ENCODE results near the gene ROBO4.

Gene ROBO4

GRCh38 chr11:124878759-124879492 lies 18.7 kb downstream of the ROBO4 start:
- H3K27me3 ChIP-seq, result peaks cover 0 to 10% (median 0%) of the 10 kb centered on the region in 11 experiments; a peak in 7 of 22 replicates
- H3K27ac ChIP-seq, result no peak overlapping the region
- peaks cover 43 to 75% (median 61%) of the 10 kb centered on the region in 10 experiments for H3K4me1 ChIP-seq
- TF ChIP-seq Cebpa-rat (IDR thresholded peaks at IDR 0.05), result no peak
- H4K20me1 ChIP-seq, result no peaks in the 10 kb centered on the region
- H3K4me3 ChIP-seq, result no peak overlapping the region
- H3K36me3 ChIP-seq, result no peaks in the 10 kb centered on the region
- H3K4me2 ChIP-seq, result peak overlapping the region; percentile 19 to 98 (median 90); a peak in 20 of 22 replicates
- H3K9ac ChIP-seq, result no peak overlapping the region
- H3K9me3 ChIP-seq (replicated peaks in 1 of 11), result no peaks in the 10 kb centered on the region

- H3K9ac ChIP-seq, result peak overlapping the region in 5 of 11 experiments; percentile 81 to 85 (median 83); a peak in 4 of 22 replicates
- peaks cover 0 to 10% (median 1%) of the 10 kb centered on the region in 11 experiments; a peak in 7 of 22 replicates for H3K27me3 ChIP-seq
- H3K4me3 ChIP-seq, result peak overlapping the region in 7 of 10 experiments; percentile 61 to 77 (median 64); a peak in 12 of 20 replicates
These were observed 19.5 kb downstream of the ROBO4 start for GRCh38 chr11:124877910-124878758.

GRCh38 chr11:124877631-124877909 lies 20.1 kb downstream of the ROBO4 start:
- TF ChIP-seq Cebpa-rat (IDR thresholded peaks at IDR 0.05), result no peak
- Histone ChIP-seq H3K36me3 (no peaks in the 10 kb centered on the region), H3K4me1 (peaks cover 41 to 62% (median 51%) of the 10 kb centered on the region in 10 experiments), H4K20me1 (no peaks in the 10 kb centered on the region), H3K4me3 (peak overlapping the region; percentile 56 to 77 (median 64); a peak in 19 of 20 replicates), H3K27ac (peak overlapping the region in 2 of 11 experiments; percentile 89 to 93; a peak in 2 of 22 replicates), H3K9ac (peak overlapping the region in 9 of 11 experiments; percentile 81 to 90 (median 84); a peak in 14 of 22 replicates), H3K27me3 (peaks cover 0 to 11% (median 6%) of the 10 kb centered on the region in 11 experiments; a peak in 8 of 22 replicates), H3K4me2 (peak overlapping the region; percentile 88 to 98 (median 93)), H3K9me3 (replicated peaks in 1 of 11) (no peaks in the 10 kb centered on the region)

More at GRCh38 chr11:124877910-124878758, 19.5 kb downstream of the ROBO4 start:
- Histone ChIP-seq H3K9me3 (replicated peaks in 1 of 11) (no peaks in the 10 kb centered on the region), H3K27ac (no peak overlapping the region), H3K36me3 (no peaks in the 10 kb centered on the region), H3K4me2 (peak overlapping the region; percentile 88 to 98 (median 93)), H3K4me1 (peaks cover 43 to 67% (median 57%) of the 10 kb centered on the region in 10 experiments), H4K20me1 (no peaks in the 10 kb centered on the region)
- no peak for TF ChIP-seq Cebpa-rat (IDR thresholded peaks at IDR 0.05)

DNA sequence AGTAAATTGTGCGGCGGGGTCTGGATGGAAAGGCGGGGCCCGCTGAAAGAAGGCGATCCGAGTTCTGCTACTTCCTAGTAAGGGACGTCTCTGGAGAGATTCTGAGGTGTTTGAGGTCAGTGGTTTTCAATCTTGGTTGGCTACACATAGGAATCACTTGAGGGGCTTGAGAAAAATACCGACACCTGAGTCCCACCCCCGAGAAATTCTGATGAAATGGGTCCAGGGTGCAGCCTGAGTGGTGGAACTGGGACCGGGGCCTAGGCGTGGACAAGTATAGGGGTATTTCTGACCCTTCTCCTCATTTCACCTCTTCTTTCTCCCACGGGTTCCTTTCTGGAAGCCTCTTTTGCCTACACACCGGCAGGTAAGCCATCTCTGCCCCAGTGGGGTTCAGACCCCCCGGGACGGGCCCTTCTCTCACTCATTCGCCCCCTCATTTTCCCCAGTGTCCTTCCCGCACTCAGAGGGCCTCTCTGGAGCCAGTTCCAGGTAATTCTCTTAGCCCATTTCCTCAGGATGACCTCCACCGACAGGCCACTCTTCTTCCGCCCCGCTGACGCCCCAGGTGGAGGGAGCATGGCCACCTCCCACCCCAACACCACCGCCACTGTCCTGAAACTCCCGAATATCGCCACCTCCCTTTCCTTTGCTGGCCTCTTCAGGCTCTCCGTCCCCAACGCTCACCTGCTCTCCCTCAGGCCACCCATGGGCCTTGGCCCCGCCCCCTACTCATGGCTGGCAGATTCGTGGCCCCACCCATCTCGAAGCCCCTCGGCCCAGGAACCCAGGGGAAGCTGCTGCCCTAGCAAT lies 20.6 kb downstream of the ROBO4 start:
- Histone ChIP-seq H3K27me3 (peaks cover 0 to 16% (median 8%) of the 10 kb centered on the region in 11 experiments; a peak in 10 of 22 replicates), H3K9me3 (replicated peaks in 1 of 11) (no peaks in the 10 kb centered on the region), H3K36me3 (no peaks in the 10 kb centered on the region), H3K4me3 (peak overlapping the region; percentile 56 to 77 (median 64)), H3K4me1 (peaks cover 35 to 56% (median 45%) of the 10 kb centered on the region in 10 experiments), H3K4me2 (peak overlapping the region; percentile 88 to 98 (median 93)), H3K9ac (peak overlapping the region; percentile 67 to 90 (median 84)), H3K27ac (peak overlapping the region; percentile 71 to 93 (median 82); a peak in 21 of 22 replicates), H4K20me1 (no peaks in the 10 kb centered on the region)
- TF ChIP-seq Cebpa-rat (IDR thresholded peaks at IDR 0.05), result no peak

- H3K9ac ChIP-seq, result peak overlapping the region; percentile 67 to 90 (median 84)
- no peak for TF ChIP-seq Cebpa-rat (IDR thresholded peaks at IDR 0.05)
- peak overlapping the region; percentile 71 to 93 (median 82) for H3K27ac ChIP-seq
- H3K4me3 ChIP-seq, result peak overlapping the region; percentile 56 to 77 (median 64)
- H3K27me3 ChIP-seq, result peaks cover 5 to 25% (median 15%) of the 10 kb centered on the region in 11 experiments; a peak in 13 of 22 replicates
- H4K20me1 ChIP-seq, result no peaks in the 10 kb centered on the region
- peak overlapping the region; percentile 88 to 98 (median 93) for H3K4me2 ChIP-seq
- no peaks in the 10 kb centered on the region for H3K9me3 ChIP-seq (replicated peaks in 1 of 11)
- peaks cover 33 to 54% (median 44%) of the 10 kb centered on the region in 10 experiments for H3K4me1 ChIP-seq
- no peaks in the 10 kb centered on the region for H3K36me3 ChIP-seq
These were observed 21.5 kb downstream of the ROBO4 start for GRCh38 chr11:124875943-124876817.

DNA sequence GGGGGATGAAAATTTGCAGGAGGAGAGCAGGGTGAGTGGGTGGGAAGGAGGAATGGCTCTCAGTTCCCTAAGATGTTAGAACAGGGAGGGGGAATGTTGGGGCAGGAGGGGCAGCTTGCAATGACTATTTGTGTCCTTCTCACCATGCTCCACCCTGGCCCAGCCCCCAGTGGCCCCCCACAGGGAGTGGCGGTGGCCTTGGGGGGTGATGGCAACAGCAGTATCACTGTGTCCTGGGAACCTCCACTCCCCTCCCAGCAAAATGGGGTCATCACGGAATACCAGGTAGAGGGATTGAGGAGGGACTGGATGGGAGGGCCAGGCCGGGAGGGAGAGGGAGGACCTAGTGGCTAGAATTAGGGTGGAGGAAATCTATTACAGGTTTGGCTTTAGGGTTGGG lies 22.3 kb downstream of the ROBO4 start:
- Histone ChIP-seq H3K4me3 (peak overlapping the region in 5 of 10 experiments; percentile 57 to 77 (median 65); a peak in 6 of 20 replicates), H3K36me3 (no peaks in the 10 kb centered on the region), H3K27me3 (peaks cover 11 to 33% (median 23%) of the 10 kb centered on the region in 11 experiments; a peak in 21 of 22 replicates), H3K9ac (peak overlapping the region in 3 of 11 experiments; percentile 82 to 84 (median 83); a peak in 1 of 22 replicates), H3K4me2 (peak overlapping the region; percentile 88 to 98 (median 93); a peak in 20 of 22 replicates), H3K9me3 (replicated peaks in 1 of 11) (no peaks in the 10 kb centered on the region), H4K20me1 (peaks cover 0 to 3% (median 0%) of the 10 kb centered on the region in 11 experiments; a peak in 1 of 22 replicates), H3K4me1 (peaks cover 33 to 47% (median 39%) of the 10 kb centered on the region in 10 experiments), H3K27ac (no peak overlapping the region)
- no peak for TF ChIP-seq Cebpa-rat (IDR thresholded peaks at IDR 0.05)

DNA sequence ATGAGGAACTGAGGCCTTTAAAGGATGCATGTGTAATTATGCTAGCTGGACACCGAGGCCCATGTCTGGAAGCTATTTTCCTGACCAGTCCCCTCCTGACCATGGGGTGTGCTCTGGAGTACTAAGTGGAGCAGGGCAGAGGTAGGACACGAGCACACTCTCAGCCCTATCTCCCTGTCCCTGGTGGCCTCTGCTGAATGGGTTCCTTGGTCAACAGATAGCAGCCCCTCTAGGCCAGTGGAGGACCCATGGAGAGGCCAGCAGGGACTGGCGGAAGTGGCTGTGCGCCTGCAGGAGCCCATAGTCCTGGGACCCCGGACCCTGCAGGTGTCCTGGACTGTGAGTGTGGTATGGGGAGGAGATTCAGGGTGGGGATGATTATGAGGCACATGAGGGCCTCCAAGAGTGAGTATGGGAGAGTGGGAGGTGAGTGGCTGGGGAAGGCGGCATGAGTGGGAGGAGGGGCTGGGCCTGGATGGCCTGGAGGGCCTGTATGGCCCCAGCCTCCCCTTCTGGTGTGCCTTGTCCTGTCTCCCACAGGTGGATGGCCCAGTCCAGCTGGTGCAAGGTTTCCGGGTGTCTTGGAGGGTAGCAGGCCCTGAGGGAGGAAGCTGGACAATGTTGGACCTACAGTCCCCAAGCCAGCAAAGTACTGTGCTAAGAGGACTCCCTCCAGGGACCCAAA lies 23.0 kb downstream of the ROBO4 start:
- no peak overlapping the region for H3K4me3 ChIP-seq
- no peak for TF ChIP-seq Cebpa-rat (IDR thresholded peaks at IDR 0.05)
- H3K4me2 ChIP-seq, result no peak overlapping the region
- H4K20me1 ChIP-seq, result peaks cover 0 to 8% (median 0%) of the 10 kb centered on the region in 11 experiments; a peak in 1 of 22 replicates
- H3K9me3 ChIP-seq (replicated peaks in 1 of 11), result no peaks in the 10 kb centered on the region
- H3K9ac ChIP-seq, result no peak overlapping the region
- H3K4me1 ChIP-seq, result peaks cover 28 to 40% (median 32%) of the 10 kb centered on the region in 10 experiments
- H3K27ac ChIP-seq, result no peak overlapping the region
- no peaks in the 10 kb centered on the region for H3K36me3 ChIP-seq
- H3K27me3 ChIP-seq, result peaks cover 18 to 40% (median 30%) of the 10 kb centered on the region in 11 experiments

Data from BLaER1 treated with 17β-estradiol and CSF1 and Interleukin-3, amounts not matched to agents 10 nM and 100 nM (cell line).